ENCODE data around the gene SLC22A16.
"Not testable (repeated sequence)": the region's sequence is repeated elsewhere in the genome, so short reads cannot be mapped to it uniquely, and the experiment has no call there.

SLC22A16 gene

GRCh38 chr6:110468731-110469130 is 7.7 kb downstream of the SLC22A16 start:
- Histone ChIP-seq H3K4me1 (ENCODE audit: control insufficient read depth, insufficient read depth, low read length, poor library complexity, severe bottlenecking) (no peaks in the 10 kb centered on the region), H3K9me3 (ENCODE audit: control insufficient read depth, low read length) (peaks cover 1% of the 10 kb centered on the region), H3K4me3 (ENCODE audit: extremely low read depth, insufficient read depth, low read length, poor library complexity, severe bottlenecking) (no peak overlapping the region), H3K27ac (ENCODE audit: low read depth, low read length, severe bottlenecking) (no peak overlapping the region), H3K36me3 (ENCODE audit: control insufficient read depth, insufficient read depth, low read length) (no peaks in the 10 kb centered on the region)
- 84 to 94% methylated on average over 3 of the region's 3 CpGs for WGBS, 2 experiments (ENCODE audit: insufficient coverage in 2 of 2)

GRCh38 chr6:110467566-110468140 is 8.8 kb downstream of the SLC22A16 start:
- Histone ChIP-seq H3K4me3 (ENCODE audit: extremely low read depth, insufficient read depth, low read length, poor library complexity, severe bottlenecking) (no peak overlapping the region), H3K27ac (ENCODE audit: low read depth, low read length, severe bottlenecking) (no peak overlapping the region), H3K4me1 (ENCODE audit: control insufficient read depth, insufficient read depth, low read length, poor library complexity, severe bottlenecking) (no peaks in the 10 kb centered on the region), H3K9me3 (ENCODE audit: control insufficient read depth, low read length) (no peaks in the 10 kb centered on the region), H3K36me3 (ENCODE audit: control insufficient read depth, insufficient read depth, low read length) (no peaks in the 10 kb centered on the region)
- no CpG with 5 or more reads among the region's 1 CpG for WGBS, 2 experiments (ENCODE audit: insufficient coverage in 2 of 2)

GRCh38 chr6:110462884-110463481 is 13.4 kb downstream of the SLC22A16 start:
- H3K4me3 ChIP-seq (ENCODE audit: extremely low read depth, insufficient read depth, low read length, poor library complexity, severe bottlenecking): no peak overlapping the region
- no peaks in the 10 kb centered on the region for H3K4me1 ChIP-seq (ENCODE audit: control insufficient read depth, insufficient read depth, low read length, poor library complexity, severe bottlenecking)
- peaks cover 5% of the 10 kb centered on the region for H3K9me3 ChIP-seq (ENCODE audit: control insufficient read depth, low read length)

GRCh38 chr6:110461376-110461775 is 15.0 kb downstream of the SLC22A16 start:
- no CpG with 5 or more reads among the region's 1 CpG for WGBS, 2 experiments (ENCODE audit: insufficient coverage in 2 of 2)
- H3K4me3 ChIP-seq (ENCODE audit: extremely low read depth, insufficient read depth, low read length, poor library complexity, severe bottlenecking): no peak overlapping the region
- H3K36me3 ChIP-seq (ENCODE audit: control insufficient read depth, insufficient read depth, low read length): no peaks in the 10 kb centered on the region
- peaks cover 5% of the 10 kb centered on the region for H3K9me3 ChIP-seq (ENCODE audit: control insufficient read depth, low read length)
- H3K27ac ChIP-seq (ENCODE audit: low read depth, low read length, severe bottlenecking): no peak overlapping the region
- H3K4me1 ChIP-seq (ENCODE audit: control insufficient read depth, insufficient read depth, low read length, poor library complexity, severe bottlenecking): no peaks in the 10 kb centered on the region

More at GRCh38 chr6:110462884-110463481, 13.4 kb downstream of the SLC22A16 start:
- no peak overlapping the region for H3K27ac ChIP-seq (ENCODE audit: low read depth, low read length, severe bottlenecking)
- no peaks in the 10 kb centered on the region for H3K36me3 ChIP-seq (ENCODE audit: control insufficient read depth, insufficient read depth, low read length)
- 83% methylated on average over 2 of the region's 2 CpGs; no CpG with 5 or more reads in 1 of the 2 experiments for WGBS, 2 experiments (ENCODE audit: insufficient coverage in 2 of 2)

- Histone ChIP-seq H3K4me3 (ENCODE audit: extremely low read depth, insufficient read depth, low read length, poor library complexity, severe bottlenecking) (no peak overlapping the region), H3K27ac (ENCODE audit: low read depth, low read length, severe bottlenecking) (no peak overlapping the region), H3K9me3 (ENCODE audit: control insufficient read depth, low read length) (peaks cover 5% of the 10 kb centered on the region), H3K4me1 (ENCODE audit: control insufficient read depth, insufficient read depth, low read length, poor library complexity, severe bottlenecking) (no peaks in the 10 kb centered on the region), H3K36me3 (ENCODE audit: control insufficient read depth, insufficient read depth, low read length) (no peaks in the 10 kb centered on the region)
- WGBS, 2 experiments (ENCODE audit: insufficient coverage in 2 of 2): 100% methylated on average over 1 of the region's 2 CpGs; no CpG with 5 or more reads in 1 of the 2 experiments
Measured at GRCh38 chr6:110459137-110459536, 17.3 kb downstream of the SLC22A16 start.

- Histone ChIP-seq H3K9me3 (ENCODE audit: control insufficient read depth, low read length) (peaks cover 5% of the 10 kb centered on the region), H3K4me1 (ENCODE audit: control insufficient read depth, insufficient read depth, low read length, poor library complexity, severe bottlenecking) (no peaks in the 10 kb centered on the region), H3K27ac (ENCODE audit: low read depth, low read length, severe bottlenecking) (no peak overlapping the region), H3K36me3 (ENCODE audit: control insufficient read depth, insufficient read depth, low read length) (no peaks in the 10 kb centered on the region), H3K4me3 (ENCODE audit: extremely low read depth, insufficient read depth, low read length, poor library complexity, severe bottlenecking) (no peak overlapping the region)
- WGBS, 2 experiments (ENCODE audit: insufficient coverage in 2 of 2): 100% methylated on average over 1 of the region's 1 CpG
Measured at GRCh38 chr6:110458476-110458875, 17.9 kb downstream of the SLC22A16 start.

GRCh38 chr6:110457567-110458175 is 18.7 kb downstream of the SLC22A16 start:
- not testable (repeated sequence) for H3K4me3 ChIP-seq (ENCODE audit: extremely low read depth, insufficient read depth, low read length, poor library complexity, severe bottlenecking); H3K27ac ChIP-seq (ENCODE audit: low read depth, low read length, severe bottlenecking); H3K36me3 ChIP-seq (ENCODE audit: control insufficient read depth, insufficient read depth, low read length); H3K9me3 ChIP-seq (ENCODE audit: control insufficient read depth, low read length); H3K4me1 ChIP-seq (ENCODE audit: control insufficient read depth, insufficient read depth, low read length, poor library complexity, severe bottlenecking)
- 68 to 77% methylated on average over 4 of the region's 8 CpGs for WGBS, 2 experiments (ENCODE audit: insufficient coverage in 2 of 2)

- Histone ChIP-seq H3K4me1 (ENCODE audit: control insufficient read depth, insufficient read depth, low read length, poor library complexity, severe bottlenecking) (no peaks in the 10 kb centered on the region), H3K27ac (ENCODE audit: low read depth, low read length, severe bottlenecking) (no peak overlapping the region), H3K9me3 (ENCODE audit: control insufficient read depth, low read length) (peaks cover 5% of the 10 kb centered on the region), H3K4me3 (ENCODE audit: extremely low read depth, insufficient read depth, low read length, poor library complexity, severe bottlenecking) (no peak overlapping the region), H3K36me3 (ENCODE audit: control insufficient read depth, insufficient read depth, low read length) (no peaks in the 10 kb centered on the region)
- 100% methylated on average over 1 to 3 of the region's 3 CpGs for WGBS, 2 experiments (ENCODE audit: insufficient coverage in 2 of 2)
Measured at GRCh38 chr6:110456694-110457093, 19.7 kb downstream of the SLC22A16 start.

GRCh38 chr6:110449541-110449895 is 26.9 kb downstream of the SLC22A16 start:
- H3K9me3 ChIP-seq (ENCODE audit: control insufficient read depth, low read length): no peaks in the 10 kb centered on the region
- WGBS, 2 experiments (ENCODE audit: insufficient coverage in 2 of 2): 87 to 89% methylated on average over 4 of the region's 4 CpGs
- H3K36me3 ChIP-seq (ENCODE audit: control insufficient read depth, insufficient read depth, low read length): no peaks in the 10 kb centered on the region
- H3K4me1 ChIP-seq (ENCODE audit: control insufficient read depth, insufficient read depth, low read length, poor library complexity, severe bottlenecking): no peaks in the 10 kb centered on the region
- H3K4me3 ChIP-seq (ENCODE audit: extremely low read depth, insufficient read depth, low read length, poor library complexity, severe bottlenecking): no peak overlapping the region
- H3K27ac ChIP-seq (ENCODE audit: low read depth, low read length, severe bottlenecking): no peak overlapping the region

- H3K36me3 ChIP-seq (ENCODE audit: control insufficient read depth, insufficient read depth, low read length): no peaks in the 10 kb centered on the region
- WGBS, 2 experiments (ENCODE audit: insufficient coverage in 2 of 2): 79 to 94% methylated on average over 3 to 4 of the region's 4 CpGs
- H3K4me1 ChIP-seq (ENCODE audit: control insufficient read depth, insufficient read depth, low read length, poor library complexity, severe bottlenecking): no peaks in the 10 kb centered on the region
- no peak overlapping the region for H3K27ac ChIP-seq (ENCODE audit: low read depth, low read length, severe bottlenecking)
- H3K4me3 ChIP-seq (ENCODE audit: extremely low read depth, insufficient read depth, low read length, poor library complexity, severe bottlenecking): no peak overlapping the region
- no peaks in the 10 kb centered on the region for H3K9me3 ChIP-seq (ENCODE audit: control insufficient read depth, low read length)
Measured at GRCh38 chr6:110448846-110449540, 27.4 kb downstream of the SLC22A16 start.

Data from mesodermal cell (in vitro differentiated cells).